NB4 (cell line): ENCODE measurements around the gene BORCS5.

Source experiments
- DNase-seq: peaks from one replicate; pipeline ENCODE4 v3.0.0; 2010; ENCODE audit warnings: low read depth
- H3K4me3 ChIP-seq: one replicate; pipeline ENCODE4 v1.5.1; 2011; ENCODE audit warnings: mild to moderate bottlenecking, low read depth, low read length, moderate library complexity
- CTCF ChIP-seq: IDR thresholded peaks from one replicate; pipeline ENCODE4 v1.5.1; 2012; ENCODE audit warnings: low read depth, low read length
- MAX ChIP-seq: IDR thresholded peaks from 2 replicates; pipeline ENCODE4 v1.6.1; 2011; ENCODE audit warnings: low read depth, low read length
- MYC ChIP-seq: IDR thresholded peaks from 2 replicates; pipeline ENCODE4 v1.6.1; 2011; ENCODE audit warnings: low read depth, low read length
- POLR2A ChIP-seq: IDR thresholded peaks from 2 replicates; pipeline ENCODE4 v1.6.1; 2011; ENCODE audit warnings: mild to moderate bottlenecking; ENCODE audit not compliant: insufficient read length; ENCODE audit errors: extremely low read depth

BORCS5 gene

DNA sequence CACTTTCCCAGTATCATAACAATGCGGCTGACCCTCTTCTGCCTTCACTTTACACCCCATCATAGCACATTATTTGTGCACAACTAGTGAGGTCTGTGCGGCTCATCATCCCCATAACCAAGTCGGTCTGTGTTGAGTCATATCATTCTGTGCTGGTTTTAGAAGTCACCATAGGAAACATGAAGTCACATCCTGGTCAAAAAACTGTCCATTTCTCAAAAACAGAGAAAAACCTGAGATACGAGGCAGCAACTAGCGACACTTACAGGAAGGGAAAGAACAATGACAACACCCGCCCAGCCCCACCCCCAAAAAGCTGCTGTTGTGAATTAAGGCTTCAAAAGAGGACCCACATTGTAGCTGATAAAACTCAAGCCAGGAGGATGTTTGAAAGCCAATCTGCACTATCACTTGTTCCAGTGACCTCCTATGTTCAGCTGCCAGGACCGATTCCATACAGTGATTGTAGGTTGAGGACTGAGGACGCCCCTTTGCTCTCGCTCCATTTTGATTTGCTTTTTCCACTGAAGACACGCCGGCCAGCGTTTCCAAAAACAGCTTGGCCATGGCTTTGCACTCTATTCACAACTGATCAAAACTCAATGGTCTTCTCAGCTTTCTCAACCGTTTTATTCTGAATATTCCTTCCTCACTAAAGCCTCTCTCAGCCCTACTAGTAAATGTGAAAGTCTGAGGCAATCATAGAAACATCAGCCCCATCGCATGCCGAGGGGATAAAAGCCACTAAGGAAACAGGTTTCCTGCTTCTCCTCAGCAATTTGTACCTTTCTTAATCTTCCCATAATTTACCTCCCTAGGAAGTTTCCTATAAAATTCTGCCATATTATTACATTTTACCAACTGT lies 118.3 kb downstream of the BORCS5 start:
- no peak overlapping the region for H3K4me3 ChIP-seq
- TF ChIP-seq MAX (no peak), POLR2A (no peak), CTCF (no peak), MYC (no peak)
- peak; percentile 14 for DNase-seq

- H3K4me3 ChIP-seq = no peak overlapping the region
- DNase-seq = no peak
- no peak for TF ChIP-seq POLR2A
- TF ChIP-seq MAX = no peak
- no peak for TF ChIP-seq CTCF
- no peak for TF ChIP-seq MYC
Observed at GRCh38 chr12:12476857-12477531, 120.1 kb downstream of the BORCS5 start.

GRCh38 chr12:12477532-12477890 lies 120.6 kb downstream of the BORCS5 start:
- DNase-seq = no peak
- TF ChIP-seq MYC (no peak), CTCF (no peak), POLR2A (no peak), MAX (no peak)
- H3K4me3 ChIP-seq = no peak overlapping the region

GRCh38 chr12:12480074-12480473 lies 123.2 kb downstream of the BORCS5 start:
- no peak for DNase-seq
- no peak overlapping the region for H3K4me3 ChIP-seq
- TF ChIP-seq MAX (no peak), POLR2A (no peak), MYC (no peak), CTCF (no peak)

DNA sequence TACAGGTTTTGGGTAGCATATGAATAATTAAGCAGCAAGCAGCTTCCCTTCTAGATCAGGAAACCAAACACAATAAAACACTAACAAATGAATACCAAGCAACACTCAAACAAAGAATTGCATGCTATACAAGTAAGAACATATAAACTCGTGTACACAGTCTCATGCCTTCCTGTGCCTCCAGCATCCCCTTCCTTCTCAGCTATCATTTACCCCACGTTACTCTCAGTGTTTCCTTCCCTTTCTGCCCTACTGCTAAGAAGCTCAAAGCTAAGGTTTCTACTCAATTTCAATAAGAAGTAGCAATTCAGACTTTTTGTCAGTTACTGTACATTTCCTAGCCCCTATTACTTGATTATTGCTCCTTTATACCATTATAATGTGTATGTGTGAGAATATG lies 124.8 kb downstream of the BORCS5 start:
- no peak for DNase-seq
- H3K4me3 ChIP-seq = no peak overlapping the region
- TF ChIP-seq POLR2A (no peak), MAX (no peak), CTCF (no peak), MYC (no peak)
